ENCODE results near the gene CD3D. TPM values are rescaled to one million over a fixed set of nuclear protein-coding genes. Genes with fewer than 3 reads are reported as not detected.

The CD3D gene
- polyA plus RNA-seq, 2 of the 4 experiments (the other 2 are of a cell fraction), result not detected

GRCh38 chr11:118358071-118358470, 15.6 kb upstream of the CD3D start:
- POLR2A ChIA-PET, result no interaction called here
- FAIRE-seq (no peak), ATAC-seq (no peak), DNase-seq (ENCODE audit: low read depth in 1 of 2, low spot score in 1 of 2) (no peak)
- Histone ChIP-seq H3K9me3 (no peaks in the 10 kb centered on the region), H3K4me3 (no peak overlapping the region), H3K4me2 (no peak overlapping the region), H3K4me1 (peaks cover 5% of the 10 kb centered on the region; the same call in 1 of the 3 replicates), H3K27ac (no peak overlapping the region)
- CTCF ChIA-PET, result interaction anchor here (2.2 kb wide), 1 partner anchor 160 kb away, joined by 9 read pairs; no protein-coding TSS in a partner anchor
- WGBS (ENCODE audit: missing lambda C conversion rate), result 92% methylated on average over 3 of the region's 3 CpGs
- TF ChIP-seq HEYL (CRISPR knock-in tag; IDR thresholded peaks at IDR 0.05) (no peak), CEBPB (IDR thresholded peaks at IDR 0.05) (no peak), RARB (CRISPR knock-in tag; IDR thresholded peaks at IDR 0.05) (no peak), KDM5A (IDR thresholded peaks at IDR 0.05) (no peak), ATOH8 (CRISPR knock-in tag; IDR thresholded peaks at IDR 0.05; ENCODE audit: low read depth) (no peak), HMGXB4 (CRISPR knock-in tag; IDR thresholded peaks at IDR 0.05; ENCODE audit: borderline replicate concordance) (no peak), MYC (IDR thresholded peaks at IDR 0.05; ENCODE audit: borderline replicate concordance, low read length) (no peak), NFE2L2 (conservative IDR thresholded peaks at IDR 0.05; ENCODE audit: low read length) (no peak), ELK1 (IDR thresholded peaks at IDR 0.05; ENCODE audit: low read depth, low read length) (no peak), PBX3 (IDR thresholded peaks at IDR 0.05) (no peak), CBX2 (IDR thresholded peaks at IDR 0.05; ENCODE audit: borderline replicate concordance, low read depth) (no peak), HOXA7 (CRISPR knock-in tag; IDR thresholded peaks at IDR 0.05) (no peak), NR3C1 (IDR thresholded peaks at IDR 0.05) (no peak), POLR2A (IDR thresholded peaks at IDR 0.05; ENCODE audit: low read length) (no peak), CHD4 (IDR thresholded peaks at IDR 0.05; ENCODE audit: borderline replicate concordance) (no peak), BCL3 (IDR thresholded peaks at IDR 0.05) (no peak), FOSL2 (IDR thresholded peaks at IDR 0.05) (no peak), FOSL2 (CRISPR knock-in tag; IDR thresholded peaks at IDR 0.05) (no peak), EHF (CRISPR knock-in tag; IDR thresholded peaks at IDR 0.05) (no peak)

- WGBS (ENCODE audit: missing lambda C conversion rate), result 4% methylated on average over 4 of the region's 6 CpGs
- no peak for DNase-seq (ENCODE audit: low read depth in 1 of 2, low spot score in 1 of 2)
- ChIA-PET CTCF (interaction anchor here (0.6 to 2.8 kb wide), 15 partner anchors 10 to 328 kb away, joined by 3 to 18 read pairs (median 3); no protein-coding TSS in a partner anchor), POLR2A (no interaction called here)
- no peak overlapping the region for H3K4me3 ChIP-seq
- no peak for ATAC-seq
- TF ChIP-seq RAD21 (conservative IDR thresholded peaks at IDR 0.05 in 1 of 2, IDR thresholded peaks at IDR 0.05 in 1 of 2) (peak; percentile 38 to 55; a peak in 4 of 5 replicates), SMC3 (IDR thresholded peaks at IDR 0.05) (peak; percentile 51), ZNF302 (CRISPR knock-in tag; IDR thresholded peaks at IDR 0.05) (no peak), CTCF (IDR thresholded peaks at IDR 0.05) (peak; percentile 51)
- H3K27ac ChIP-seq, result no peak overlapping the region
- no peak for FAIRE-seq
- H3K9me3 ChIP-seq, result no peaks in the 10 kb centered on the region
- no peaks in the 10 kb centered on the region for H3K4me1 ChIP-seq
- peak overlapping the region; percentile 42; the same call in 2 of the 3 replicates for H3K4me2 ChIP-seq
Measured at GRCh38 chr11:118353084-118353710, 10.7 kb upstream of the CD3D start.
